ENCODE measurements around the gene NAA60. TPM values are rescaled to one million over a fixed set of nuclear protein-coding genes. Genes with fewer than 3 reads are reported as not detected.

NAA60 gene
- total and polyA plus RNA-seq, 2 experiments from 2014 or later: 32.4 to 36.5 TPM

DNA sequence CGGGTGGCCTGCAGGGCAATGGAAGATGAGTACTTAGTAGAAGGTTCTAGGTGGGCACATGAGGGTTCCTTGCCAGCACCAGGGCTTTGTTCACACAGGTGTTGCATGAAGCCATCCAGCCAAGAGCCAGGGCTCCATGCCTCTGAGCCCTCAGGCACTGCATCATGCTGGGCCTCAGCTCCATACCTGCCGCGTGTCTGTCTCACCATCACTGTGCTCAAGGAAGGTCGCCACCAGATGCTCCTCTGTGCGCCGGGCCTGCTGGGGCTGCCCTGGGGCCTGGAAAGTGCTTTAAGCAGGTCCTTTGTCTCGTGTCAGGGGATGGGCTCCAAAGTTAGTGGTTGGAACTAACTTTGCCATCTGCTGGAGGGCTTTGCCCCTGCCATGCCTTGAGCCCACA, 26.3 kb downstream of the NAA60 start (continued):
- TF ChIP-seq, protein P1, sequence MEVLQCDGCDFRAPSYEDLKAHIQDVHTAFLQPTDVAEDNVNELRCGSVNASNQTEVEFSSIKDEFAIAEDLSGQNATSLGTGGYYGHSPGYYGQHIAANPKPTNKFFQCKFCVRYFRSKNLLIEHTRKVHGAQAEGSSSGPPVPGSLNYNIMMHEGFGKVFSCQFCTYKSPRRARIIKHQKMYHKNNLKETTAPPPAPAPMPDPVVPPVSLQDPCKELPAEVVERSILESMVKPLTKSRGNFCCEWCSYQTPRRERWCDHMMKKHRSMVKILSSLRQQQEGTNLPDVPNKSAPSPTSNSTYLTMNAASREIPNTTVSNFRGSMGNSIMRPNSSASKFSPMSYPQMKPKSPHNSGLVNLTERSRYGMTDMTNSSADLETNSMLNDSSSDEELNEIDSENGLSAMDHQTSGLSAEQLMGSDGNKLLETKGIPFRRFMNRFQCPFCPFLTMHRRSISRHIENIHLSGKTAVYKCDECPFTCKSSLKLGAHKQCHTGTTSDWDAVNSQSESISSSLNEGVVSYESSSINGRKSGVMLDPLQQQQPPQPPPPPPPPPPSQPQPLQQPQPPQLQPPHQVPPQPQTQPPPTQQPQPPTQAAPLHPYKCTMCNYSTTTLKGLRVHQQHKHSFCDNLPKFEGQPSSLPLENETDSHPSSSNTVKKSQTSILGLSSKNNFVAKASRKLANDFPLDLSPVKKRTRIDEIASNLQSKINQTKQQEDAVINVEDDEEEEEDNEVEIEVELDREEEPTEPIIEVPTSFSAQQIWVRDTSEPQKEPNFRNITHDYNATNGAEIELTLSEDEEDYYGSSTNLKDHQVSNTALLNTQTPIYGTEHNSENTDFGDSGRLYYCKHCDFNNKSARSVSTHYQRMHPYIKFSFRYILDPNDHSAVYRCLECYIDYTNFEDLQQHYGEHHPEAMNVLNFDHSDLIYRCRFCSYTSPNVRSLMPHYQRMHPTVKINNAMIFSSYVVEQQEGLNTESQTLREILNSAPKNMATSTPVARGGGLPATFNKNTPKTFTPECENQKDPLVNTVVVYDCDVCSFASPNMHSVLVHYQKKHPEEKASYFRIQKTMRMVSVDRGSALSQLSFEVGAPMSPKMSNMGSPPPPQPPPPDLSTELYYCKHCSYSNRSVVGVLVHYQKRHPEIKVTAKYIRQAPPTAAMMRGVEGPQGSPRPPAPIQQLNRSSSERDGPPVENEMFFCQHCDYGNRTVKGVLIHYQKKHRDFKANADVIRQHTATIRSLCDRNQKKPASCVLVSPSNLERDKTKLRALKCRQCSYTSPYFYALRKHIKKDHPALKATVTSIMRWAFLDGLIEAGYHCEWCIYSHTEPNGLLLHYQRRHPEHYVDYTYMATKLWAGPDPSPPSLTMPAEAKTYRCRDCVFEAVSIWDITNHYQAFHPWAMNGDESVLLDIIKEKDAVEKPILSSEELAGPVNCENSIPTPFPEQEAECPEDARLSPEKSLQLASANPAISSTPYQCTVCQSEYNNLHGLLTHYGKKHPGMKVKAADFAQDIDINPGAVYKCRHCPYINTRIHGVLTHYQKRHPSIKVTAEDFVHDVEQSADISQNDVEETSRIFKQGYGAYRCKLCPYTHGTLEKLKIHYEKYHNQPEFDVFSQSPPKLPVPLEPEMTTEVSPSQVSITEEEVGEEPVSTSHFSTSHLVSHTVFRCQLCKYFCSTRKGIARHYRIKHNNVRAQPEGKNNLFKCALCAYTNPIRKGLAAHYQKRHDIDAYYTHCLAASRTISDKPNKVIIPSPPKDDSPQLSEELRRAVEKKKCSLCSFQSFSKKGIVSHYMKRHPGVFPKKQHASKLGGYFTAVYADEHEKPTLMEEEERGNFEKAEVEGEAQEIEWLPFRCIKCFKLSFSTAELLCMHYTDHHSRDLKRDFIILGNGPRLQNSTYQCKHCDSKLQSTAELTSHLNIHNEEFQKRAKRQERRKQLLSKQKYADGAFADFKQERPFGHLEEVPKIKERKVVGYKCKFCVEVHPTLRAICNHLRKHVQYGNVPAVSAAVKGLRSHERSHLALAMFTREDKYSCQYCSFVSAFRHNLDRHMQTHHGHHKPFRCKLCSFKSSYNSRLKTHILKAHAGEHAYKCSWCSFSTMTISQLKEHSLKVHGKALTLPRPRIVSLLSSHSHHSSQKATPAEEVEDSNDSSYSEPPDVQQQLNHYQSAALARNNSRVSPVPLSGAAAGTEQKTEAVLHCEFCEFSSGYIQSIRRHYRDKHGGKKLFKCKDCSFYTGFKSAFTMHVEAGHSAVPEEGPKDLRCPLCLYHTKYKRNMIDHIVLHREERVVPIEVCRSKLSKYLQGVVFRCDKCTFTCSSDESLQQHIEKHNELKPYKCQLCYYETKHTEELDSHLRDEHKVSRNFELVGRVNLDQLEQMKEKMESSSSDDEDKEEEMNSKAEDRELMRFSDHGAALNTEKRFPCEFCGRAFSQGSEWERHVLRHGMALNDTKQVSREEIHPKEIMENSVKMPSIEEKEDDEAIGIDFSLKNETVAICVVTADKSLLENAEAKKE (CRISPR knock-in tag; IDR thresholded peaks at IDR 0.05): no peak
- TF ChIP-seq ZNF114 (CRISPR knock-in tag; IDR thresholded peaks at IDR 0.05): no peak

DNA sequence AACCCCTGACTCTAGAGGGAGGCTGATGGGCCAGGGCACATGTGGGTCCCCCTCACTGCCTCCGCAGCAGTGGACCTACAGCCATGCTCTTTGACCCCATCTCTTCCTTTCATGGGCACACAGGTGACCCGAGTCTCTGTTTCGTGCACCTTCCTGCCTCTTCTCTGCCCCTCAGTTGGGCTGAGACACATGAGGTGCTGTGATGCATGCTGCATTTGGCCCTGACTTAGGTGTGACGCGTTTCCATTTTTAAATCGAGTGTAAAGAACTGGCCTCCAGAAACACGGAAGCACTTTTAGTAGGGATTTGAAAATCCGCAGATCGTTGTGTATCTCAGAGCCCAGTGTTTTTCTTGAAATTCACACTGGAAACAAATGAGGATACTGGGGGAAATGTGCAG, 27.2 kb downstream of the NAA60 start:
- Histone ChIP-seq H3K27ac (ENCODE audit: low read depth) (no peak overlapping the region), H3K4me2 (no peak overlapping the region), H3K4me3 (no peak overlapping the region), H3K9me2 (ENCODE audit: insufficient read depth) (no peaks in the 10 kb centered on the region), H3F3A (replicated peaks; ENCODE audit: low read depth) (no peaks in the 10 kb centered on the region), H3K4me1 (ENCODE audit: insufficient read depth) (peaks cover 10% of the 10 kb centered on the region), H3K36me3 (ENCODE audit: insufficient read depth) (no peaks in the 10 kb centered on the region), H2AFZ (no peak overlapping the region), H3K79me2 (replicated peaks; ENCODE audit: insufficient read depth) (peaks cover 97% of the 10 kb centered on the region), H4K20me1 (replicated peaks; ENCODE audit: insufficient read depth) (peaks cover 27% of the 10 kb centered on the region), H3K27me3 (ENCODE audit: insufficient read depth) (no peaks in the 10 kb centered on the region)
- ATAC-seq (no peak), DNase-seq (ENCODE audit: low spot score) (no peak)
- Mint-ChIP-seq H3K36me3 (ENCODE audit: low read depth) (peaks cover 24% of the 10 kb centered on the region), H3K27ac (peak overlapping the region; percentile 48), H3K9me3 (no peaks in the 10 kb centered on the region; the same call in 1 of the 3 replicates), H3K27me3 (ENCODE audit: insufficient read depth, low read depth, poor library complexity) (peaks cover 6% of the 10 kb centered on the region), H3K4me3 (no peak overlapping the region; the same call in 2 of the 3 replicates), H3K4me1 (peaks cover 43% of the 10 kb centered on the region)
- TF ChIP-seq ZNF114 (CRISPR knock-in tag; IDR thresholded peaks at IDR 0.05) (no peak), JUNB (IDR thresholded peaks at IDR 0.05; ENCODE audit: unreplicated experiment) (no peak), EZH2phosphoT487 (IDR thresholded peaks at IDR 0.05; ENCODE audit: unreplicated experiment) (no peak), ZNF331 (CRISPR knock-in tag; IDR thresholded peaks at IDR 0.05; ENCODE audit: low read depth) (no peak), CREB1 (CRISPR knock-in tag; IDR thresholded peaks at IDR 0.05; ENCODE audit: low read depth) (no peak), NANOG (IDR thresholded peaks at IDR 0.05; ENCODE audit: borderline replicate concordance) (no peak), STAT1 (IDR thresholded peaks at IDR 0.05; ENCODE audit: unreplicated experiment) (no peak)
- TF ChIP-seq, protein P2, sequence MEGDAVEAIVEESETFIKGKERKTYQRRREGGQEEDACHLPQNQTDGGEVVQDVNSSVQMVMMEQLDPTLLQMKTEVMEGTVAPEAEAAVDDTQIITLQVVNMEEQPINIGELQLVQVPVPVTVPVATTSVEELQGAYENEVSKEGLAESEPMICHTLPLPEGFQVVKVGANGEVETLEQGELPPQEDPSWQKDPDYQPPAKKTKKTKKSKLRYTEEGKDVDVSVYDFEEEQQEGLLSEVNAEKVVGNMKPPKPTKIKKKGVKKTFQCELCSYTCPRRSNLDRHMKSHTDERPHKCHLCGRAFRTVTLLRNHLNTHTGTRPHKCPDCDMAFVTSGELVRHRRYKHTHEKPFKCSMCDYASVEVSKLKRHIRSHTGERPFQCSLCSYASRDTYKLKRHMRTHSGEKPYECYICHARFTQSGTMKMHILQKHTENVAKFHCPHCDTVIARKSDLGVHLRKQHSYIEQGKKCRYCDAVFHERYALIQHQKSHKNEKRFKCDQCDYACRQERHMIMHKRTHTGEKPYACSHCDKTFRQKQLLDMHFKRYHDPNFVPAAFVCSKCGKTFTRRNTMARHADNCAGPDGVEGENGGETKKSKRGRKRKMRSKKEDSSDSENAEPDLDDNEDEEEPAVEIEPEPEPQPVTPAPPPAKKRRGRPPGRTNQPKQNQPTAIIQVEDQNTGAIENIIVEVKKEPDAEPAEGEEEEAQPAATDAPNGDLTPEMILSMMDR (conservative IDR thresholded peaks at IDR 0.05; ENCODE audit: low read depth in 2 of 2): no peak
- TF ChIP-seq, protein P3, sequence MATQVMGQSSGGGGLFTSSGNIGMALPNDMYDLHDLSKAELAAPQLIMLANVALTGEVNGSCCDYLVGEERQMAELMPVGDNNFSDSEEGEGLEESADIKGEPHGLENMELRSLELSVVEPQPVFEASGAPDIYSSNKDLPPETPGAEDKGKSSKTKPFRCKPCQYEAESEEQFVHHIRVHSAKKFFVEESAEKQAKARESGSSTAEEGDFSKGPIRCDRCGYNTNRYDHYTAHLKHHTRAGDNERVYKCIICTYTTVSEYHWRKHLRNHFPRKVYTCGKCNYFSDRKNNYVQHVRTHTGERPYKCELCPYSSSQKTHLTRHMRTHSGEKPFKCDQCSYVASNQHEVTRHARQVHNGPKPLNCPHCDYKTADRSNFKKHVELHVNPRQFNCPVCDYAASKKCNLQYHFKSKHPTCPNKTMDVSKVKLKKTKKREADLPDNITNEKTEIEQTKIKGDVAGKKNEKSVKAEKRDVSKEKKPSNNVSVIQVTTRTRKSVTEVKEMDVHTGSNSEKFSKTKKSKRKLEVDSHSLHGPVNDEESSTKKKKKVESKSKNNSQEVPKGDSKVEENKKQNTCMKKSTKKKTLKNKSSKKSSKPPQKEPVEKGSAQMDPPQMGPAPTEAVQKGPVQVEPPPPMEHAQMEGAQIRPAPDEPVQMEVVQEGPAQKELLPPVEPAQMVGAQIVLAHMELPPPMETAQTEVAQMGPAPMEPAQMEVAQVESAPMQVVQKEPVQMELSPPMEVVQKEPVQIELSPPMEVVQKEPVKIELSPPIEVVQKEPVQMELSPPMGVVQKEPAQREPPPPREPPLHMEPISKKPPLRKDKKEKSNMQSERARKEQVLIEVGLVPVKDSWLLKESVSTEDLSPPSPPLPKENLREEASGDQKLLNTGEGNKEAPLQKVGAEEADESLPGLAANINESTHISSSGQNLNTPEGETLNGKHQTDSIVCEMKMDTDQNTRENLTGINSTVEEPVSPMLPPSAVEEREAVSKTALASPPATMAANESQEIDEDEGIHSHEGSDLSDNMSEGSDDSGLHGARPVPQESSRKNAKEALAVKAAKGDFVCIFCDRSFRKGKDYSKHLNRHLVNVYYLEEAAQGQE (IDR thresholded peaks at IDR 0.05; ENCODE audit: unreplicated experiment): no peak
- TF ChIP-seq, protein P4, sequence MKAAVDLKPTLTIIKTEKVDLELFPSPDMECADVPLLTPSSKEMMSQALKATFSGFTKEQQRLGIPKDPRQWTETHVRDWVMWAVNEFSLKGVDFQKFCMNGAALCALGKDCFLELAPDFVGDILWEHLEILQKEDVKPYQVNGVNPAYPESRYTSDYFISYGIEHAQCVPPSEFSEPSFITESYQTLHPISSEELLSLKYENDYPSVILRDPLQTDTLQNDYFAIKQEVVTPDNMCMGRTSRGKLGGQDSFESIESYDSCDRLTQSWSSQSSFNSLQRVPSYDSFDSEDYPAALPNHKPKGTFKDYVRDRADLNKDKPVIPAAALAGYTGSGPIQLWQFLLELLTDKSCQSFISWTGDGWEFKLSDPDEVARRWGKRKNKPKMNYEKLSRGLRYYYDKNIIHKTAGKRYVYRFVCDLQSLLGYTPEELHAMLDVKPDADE (IDR thresholded peaks at IDR 0.05): no peak

Data from GM23338 (cell line).